Measurements from ENCODE around the gene RAI14.
A peak's percentile ranks its signal among the peaks of the same experiment; 100 is the strongest.
"Not testable (repeated sequence)": the region's sequence is repeated elsewhere in the genome, so short reads cannot be mapped to it uniquely, and the experiment has no call there.

The RAI14 gene

GRCh38 chr5:34748431-34748830 is 92.3 kb downstream of the RAI14 start:
- TF ChIP-seq ZFX (IDR thresholded peaks at IDR 0.05): no peak
- no peak for TF ChIP-seq CTCF (conservative IDR thresholded peaks at IDR 0.05)

DNA sequence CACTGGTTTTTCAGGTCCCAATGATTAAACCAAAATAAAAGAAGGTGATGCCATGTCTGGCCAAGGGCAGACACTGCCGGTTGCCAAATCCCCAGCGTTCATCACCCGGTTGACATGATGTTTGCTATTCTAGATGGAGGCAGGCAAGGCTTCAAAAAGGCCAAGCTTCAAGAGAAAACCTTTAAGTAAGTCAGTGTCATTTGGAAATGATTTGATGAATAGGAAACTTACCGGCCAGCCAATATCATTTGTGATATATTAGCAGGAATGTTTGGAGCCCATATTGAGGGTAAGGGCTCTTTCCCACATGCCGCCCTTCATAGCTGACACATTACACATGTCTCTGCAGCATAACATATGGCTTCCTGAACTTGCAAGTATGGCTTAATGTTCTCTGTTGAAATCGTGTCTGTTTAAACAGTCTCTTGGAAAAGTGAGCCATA is 93.3 kb downstream of the RAI14 start:
- no peak for TF ChIP-seq ZFX (IDR thresholded peaks at IDR 0.05)
- no peak for TF ChIP-seq CTCF (conservative IDR thresholded peaks at IDR 0.05)
- no peak overlapping the region for H3K27ac ChIP-seq

More at GRCh38 chr5:34748431-34748830, 92.3 kb downstream of the RAI14 start:
- no peak overlapping the region for H3K27ac ChIP-seq

GRCh38 chr5:34750206-34750605 is 94.1 kb downstream of the RAI14 start:
- TF ChIP-seq ZFX (IDR thresholded peaks at IDR 0.05): no peak
- no peak for TF ChIP-seq CTCF (conservative IDR thresholded peaks at IDR 0.05)
- H3K27ac ChIP-seq: no peak overlapping the region

- no peak for TF ChIP-seq ZFX (IDR thresholded peaks at IDR 0.05)
- no peak for TF ChIP-seq CTCF (conservative IDR thresholded peaks at IDR 0.05)
- peak overlapping the region; percentile 52 for H3K27ac ChIP-seq
Measured at GRCh38 chr5:34751807-34752736, 95.9 kb downstream of the RAI14 start.

- H3K27ac ChIP-seq: not testable (repeated sequence)
Measured at GRCh38 chr5:34753236-34753635, 97.1 kb downstream of the RAI14 start.

GRCh38 chr5:34755926-34756325 is 99.8 kb downstream of the RAI14 start:
- TF ChIP-seq CTCF (conservative IDR thresholded peaks at IDR 0.05): no peak
- TF ChIP-seq ZFX (IDR thresholded peaks at IDR 0.05): no peak

GRCh38 chr5:34756781-34757624 is 100.9 kb downstream of the RAI14 start:
- no peak overlapping the region for H3K27ac ChIP-seq
- no peak for TF ChIP-seq CTCF (conservative IDR thresholded peaks at IDR 0.05)

More at GRCh38 chr5:34755926-34756325, 99.8 kb downstream of the RAI14 start:
- no peak overlapping the region for H3K27ac ChIP-seq

All from C4-2B (cell line).